ENCODE results near the gene TRIM63. TPM values are rescaled to one million over a fixed set of nuclear protein-coding genes. Genes with fewer than 3 reads are reported as not detected.

The TRIM63 gene
- total RNA-seq, 1 experiment from 2014 or later = not detected

DNA sequence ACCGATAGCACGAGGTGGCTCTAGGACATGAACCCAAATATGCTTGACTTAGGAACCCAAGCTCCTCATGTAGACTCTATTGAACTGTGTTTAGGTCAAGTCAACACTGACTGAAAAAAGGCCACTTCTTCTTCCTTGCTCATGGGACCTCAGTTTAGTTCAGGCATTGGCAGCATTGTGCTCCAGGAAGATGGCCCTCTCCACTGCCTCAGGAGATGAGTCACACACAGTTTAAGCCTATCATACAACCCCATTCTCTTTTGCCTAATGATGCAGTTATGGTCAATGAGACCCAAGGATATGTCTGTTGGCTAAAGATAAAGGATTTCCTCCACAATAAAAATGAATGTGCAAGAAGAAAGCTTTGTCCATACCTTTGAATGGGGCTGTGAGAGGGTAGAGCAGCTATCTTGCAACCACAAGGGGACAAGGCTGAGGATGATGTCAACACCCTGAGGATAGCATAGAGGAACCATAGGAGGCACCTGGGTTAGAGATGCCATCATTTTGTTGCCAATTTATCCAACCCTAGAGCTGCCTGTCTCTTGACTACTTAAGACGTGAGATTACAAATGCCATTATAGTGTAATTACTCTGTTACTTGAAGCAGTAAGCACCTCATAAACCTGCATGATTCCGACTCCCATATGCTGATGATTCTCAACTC lies 3.0 kb upstream of the TRIM63 start:
- BruUV-seq (replicated peaks) = no TSS peak
- peaks cover 2% of the 10 kb centered on the region; the same call in 1 of the 2 replicates for H3K27me3 ChIP-seq (ENCODE audit: control insufficient read depth, insufficient read depth, low read length)
- TF ChIP-seq SIN3A (IDR thresholded peaks at IDR 0.05; ENCODE audit: borderline replicate concordance, insufficient read depth, low read depth, low read length) (no peak), POLR2AphosphoS5 (IDR thresholded peaks at IDR 0.05; ENCODE audit: low read depth, low read length) (no peak), TCF7L2 (IDR thresholded peaks at IDR 0.05; ENCODE audit: low read depth, low read length) (no peak)
- TF ChIP-seq, protein P1, sequence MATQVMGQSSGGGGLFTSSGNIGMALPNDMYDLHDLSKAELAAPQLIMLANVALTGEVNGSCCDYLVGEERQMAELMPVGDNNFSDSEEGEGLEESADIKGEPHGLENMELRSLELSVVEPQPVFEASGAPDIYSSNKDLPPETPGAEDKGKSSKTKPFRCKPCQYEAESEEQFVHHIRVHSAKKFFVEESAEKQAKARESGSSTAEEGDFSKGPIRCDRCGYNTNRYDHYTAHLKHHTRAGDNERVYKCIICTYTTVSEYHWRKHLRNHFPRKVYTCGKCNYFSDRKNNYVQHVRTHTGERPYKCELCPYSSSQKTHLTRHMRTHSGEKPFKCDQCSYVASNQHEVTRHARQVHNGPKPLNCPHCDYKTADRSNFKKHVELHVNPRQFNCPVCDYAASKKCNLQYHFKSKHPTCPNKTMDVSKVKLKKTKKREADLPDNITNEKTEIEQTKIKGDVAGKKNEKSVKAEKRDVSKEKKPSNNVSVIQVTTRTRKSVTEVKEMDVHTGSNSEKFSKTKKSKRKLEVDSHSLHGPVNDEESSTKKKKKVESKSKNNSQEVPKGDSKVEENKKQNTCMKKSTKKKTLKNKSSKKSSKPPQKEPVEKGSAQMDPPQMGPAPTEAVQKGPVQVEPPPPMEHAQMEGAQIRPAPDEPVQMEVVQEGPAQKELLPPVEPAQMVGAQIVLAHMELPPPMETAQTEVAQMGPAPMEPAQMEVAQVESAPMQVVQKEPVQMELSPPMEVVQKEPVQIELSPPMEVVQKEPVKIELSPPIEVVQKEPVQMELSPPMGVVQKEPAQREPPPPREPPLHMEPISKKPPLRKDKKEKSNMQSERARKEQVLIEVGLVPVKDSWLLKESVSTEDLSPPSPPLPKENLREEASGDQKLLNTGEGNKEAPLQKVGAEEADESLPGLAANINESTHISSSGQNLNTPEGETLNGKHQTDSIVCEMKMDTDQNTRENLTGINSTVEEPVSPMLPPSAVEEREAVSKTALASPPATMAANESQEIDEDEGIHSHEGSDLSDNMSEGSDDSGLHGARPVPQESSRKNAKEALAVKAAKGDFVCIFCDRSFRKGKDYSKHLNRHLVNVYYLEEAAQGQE (IDR thresholded peaks at IDR 0.05; ENCODE audit: insufficient read depth in 1 of 2, low read depth in 2 of 2, low read length in 1 of 2) = no peak
- TF ChIP-seq, protein P2, sequence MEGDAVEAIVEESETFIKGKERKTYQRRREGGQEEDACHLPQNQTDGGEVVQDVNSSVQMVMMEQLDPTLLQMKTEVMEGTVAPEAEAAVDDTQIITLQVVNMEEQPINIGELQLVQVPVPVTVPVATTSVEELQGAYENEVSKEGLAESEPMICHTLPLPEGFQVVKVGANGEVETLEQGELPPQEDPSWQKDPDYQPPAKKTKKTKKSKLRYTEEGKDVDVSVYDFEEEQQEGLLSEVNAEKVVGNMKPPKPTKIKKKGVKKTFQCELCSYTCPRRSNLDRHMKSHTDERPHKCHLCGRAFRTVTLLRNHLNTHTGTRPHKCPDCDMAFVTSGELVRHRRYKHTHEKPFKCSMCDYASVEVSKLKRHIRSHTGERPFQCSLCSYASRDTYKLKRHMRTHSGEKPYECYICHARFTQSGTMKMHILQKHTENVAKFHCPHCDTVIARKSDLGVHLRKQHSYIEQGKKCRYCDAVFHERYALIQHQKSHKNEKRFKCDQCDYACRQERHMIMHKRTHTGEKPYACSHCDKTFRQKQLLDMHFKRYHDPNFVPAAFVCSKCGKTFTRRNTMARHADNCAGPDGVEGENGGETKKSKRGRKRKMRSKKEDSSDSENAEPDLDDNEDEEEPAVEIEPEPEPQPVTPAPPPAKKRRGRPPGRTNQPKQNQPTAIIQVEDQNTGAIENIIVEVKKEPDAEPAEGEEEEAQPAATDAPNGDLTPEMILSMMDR (IDR thresholded peaks at IDR 0.05) = no peak
- H3K4me1 ChIP-seq (ENCODE audit: control insufficient read depth, insufficient read depth, low read length) = no peaks in the 10 kb centered on the region
- ATAC-seq = no peak
- no peaks in the 10 kb centered on the region for H3K9me3 ChIP-seq (ENCODE audit: control insufficient read depth, insufficient read depth, low read depth, low read length)
- H3K36me3 ChIP-seq (ENCODE audit: control insufficient read depth, insufficient read depth, low read length) = no peaks in the 10 kb centered on the region
- no peak overlapping the region for H3K4me3 ChIP-seq (ENCODE audit: low read depth in 2 of 2, low read length in 2 of 2)
- intact Hi-C loops (cut with micrococcal nuclease; ENCODE audit: unreplicated experiment) (no loop called here), in situ Hi-C loops (cut with HindIII; ENCODE audit: low pct_unique_long_range_greater_than_20kb, low sequenced_read_pairs) (no loop called here)
- no peak for DNase-seq (ENCODE audit: low read depth, low spot score)
- CTCF ChIA-PET = no interaction called here
- POLR2A ChIA-PET = interaction anchor here (0.7 kb wide), 1 partner anchor 1978 kb away, joined by 3 read pairs; no protein-coding TSS in a partner anchor
- H3K27ac ChIP-seq (ENCODE audit: low read length) = no peak overlapping the region

DNA sequence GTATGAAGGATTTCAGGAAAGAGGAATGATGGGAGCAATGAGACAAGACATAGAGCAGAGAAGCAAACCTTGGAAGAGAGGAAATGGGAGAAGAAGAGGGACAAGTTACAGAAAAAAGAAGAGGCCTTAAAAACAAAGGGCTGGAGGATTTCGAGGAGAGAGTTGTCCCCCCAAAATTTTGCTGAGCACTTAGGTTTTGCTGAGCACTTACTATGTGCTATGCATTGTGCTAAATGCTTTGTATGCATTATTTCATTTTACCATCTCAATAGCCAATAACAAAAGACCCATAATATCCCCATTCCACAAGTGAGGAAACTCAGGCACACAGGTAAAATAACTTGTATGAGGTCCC lies 2.5 kb upstream of the TRIM63 start:
- BruUV-seq (replicated peaks) = no TSS peak
- CTCF ChIA-PET = no interaction called here
- H3K9me3 ChIP-seq (ENCODE audit: control insufficient read depth, insufficient read depth, low read depth, low read length) = no peaks in the 10 kb centered on the region
- H3K36me3 ChIP-seq (ENCODE audit: control insufficient read depth, insufficient read depth, low read length) = no peaks in the 10 kb centered on the region
- in situ Hi-C loops (cut with HindIII; ENCODE audit: low pct_unique_long_range_greater_than_20kb, low sequenced_read_pairs) = no loop called here
- intact Hi-C loops (cut with micrococcal nuclease; ENCODE audit: unreplicated experiment) = no loop called here
- no peaks in the 10 kb centered on the region for H3K4me1 ChIP-seq (ENCODE audit: control insufficient read depth, insufficient read depth, low read length)
- no peak overlapping the region for H3K4me3 ChIP-seq (ENCODE audit: low read depth in 2 of 2, low read length in 2 of 2)
- no peak for DNase-seq (ENCODE audit: low read depth, low spot score)
- H3K27ac ChIP-seq (ENCODE audit: low read length) = no peak overlapping the region
- no peak for TF ChIP-seq SIN3A (IDR thresholded peaks at IDR 0.05; ENCODE audit: borderline replicate concordance, insufficient read depth, low read depth, low read length)
- no peak for TF ChIP-seq POLR2AphosphoS5 (IDR thresholded peaks at IDR 0.05; ENCODE audit: low read depth, low read length)
- TF ChIP-seq, protein P1 (IDR thresholded peaks at IDR 0.05; ENCODE audit: insufficient read depth in 1 of 2, low read depth in 2 of 2, low read length in 1 of 2) = no peak
- TF ChIP-seq, protein P2 (IDR thresholded peaks at IDR 0.05) = no peak
- TF ChIP-seq TCF7L2 (IDR thresholded peaks at IDR 0.05; ENCODE audit: low read depth, low read length) = no peak
- no peak for ATAC-seq
- H3K27me3 ChIP-seq (ENCODE audit: control insufficient read depth, insufficient read depth, low read length) = peaks cover 2% of the 10 kb centered on the region; the same call in 1 of the 2 replicates
- POLR2A ChIA-PET = interaction anchor here (0.7 kb wide), 1 partner anchor 1977 kb away, joined by 3 read pairs; no protein-coding TSS in a partner anchor

All from Panc1 (cell line).